Superior temporal gyrus (tissue), 1 donor: ENCODE data around the gene INTS13.
A peak's percentile ranks its signal among the peaks of the same experiment; 100 is the strongest.
"Not testable (repeated sequence)": the region's sequence is repeated elsewhere in the genome, so short reads cannot be mapped to it uniquely, and the experiment has no call there.

Source experiments
- DNase-seq: peaks from one replicate; pipeline ENCODE4 v3.0.0-alpha.2; 2016; ENCODE audit errors: extremely low spot score

The INTS13 gene

GRCh38 chr12:26937863-26938700 lies at the start of gene INTS13, which contains the start of gene FGFR1OP2:
INTS13 (minus strand) TSS chr12:26937981; CDS start chr12:26936803, 1,178 bp downstream.
FGFR1OP2 (plus strand) TSS chr12:26938470; CDS start chr12:26954159, 15,689 bp downstream.
- peak; percentile 98 for DNase-seq

GRCh38 chr12:26982866-26983265 lies 45.1 kb upstream of the INTS13 start:
- DNase-seq = no peak

DNA sequence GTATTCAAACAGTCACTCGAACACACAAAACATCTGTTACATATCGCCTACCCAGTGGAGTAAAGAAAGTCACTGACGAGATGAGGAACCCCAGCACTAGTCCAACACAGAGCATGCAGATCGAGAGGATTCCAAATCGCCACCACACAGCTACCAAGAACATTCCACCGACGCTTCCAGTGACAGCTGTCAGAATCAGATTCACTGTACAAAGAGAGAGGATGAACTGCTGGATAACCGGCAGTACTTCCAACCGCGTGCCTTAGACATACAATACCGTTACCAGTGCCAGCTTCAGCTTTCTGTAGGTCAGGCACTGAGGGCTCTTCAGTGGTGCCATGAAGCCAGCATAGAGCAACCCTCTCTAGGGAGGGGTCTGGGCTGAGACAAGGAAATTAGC lies 42.0 kb upstream of the INTS13 start:
- no peak for DNase-seq

DNA sequence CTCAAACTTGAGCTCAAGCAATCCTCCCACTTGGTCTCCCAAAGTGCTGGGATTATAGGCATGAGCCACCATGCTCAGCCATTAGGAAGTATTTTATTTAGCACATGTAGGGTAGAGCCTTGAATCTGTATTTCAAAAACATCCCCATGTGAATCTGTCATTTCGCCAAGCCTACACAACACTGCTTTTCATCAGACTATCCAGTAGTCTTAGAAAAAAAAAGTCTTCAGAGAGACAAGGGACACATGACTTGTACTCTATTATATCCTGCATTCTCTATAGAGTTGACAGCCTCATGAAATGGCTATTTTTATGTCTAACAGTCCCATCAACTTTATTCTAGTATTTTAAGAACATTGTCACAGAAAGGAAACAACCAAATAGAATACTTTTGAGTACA lies 41.0 kb upstream of the INTS13 start:
- DNase-seq = no peak

GRCh38 chr12:26976687-26977086 lies 38.9 kb upstream of the INTS13 start:
- DNase-seq = no peak

DNA sequence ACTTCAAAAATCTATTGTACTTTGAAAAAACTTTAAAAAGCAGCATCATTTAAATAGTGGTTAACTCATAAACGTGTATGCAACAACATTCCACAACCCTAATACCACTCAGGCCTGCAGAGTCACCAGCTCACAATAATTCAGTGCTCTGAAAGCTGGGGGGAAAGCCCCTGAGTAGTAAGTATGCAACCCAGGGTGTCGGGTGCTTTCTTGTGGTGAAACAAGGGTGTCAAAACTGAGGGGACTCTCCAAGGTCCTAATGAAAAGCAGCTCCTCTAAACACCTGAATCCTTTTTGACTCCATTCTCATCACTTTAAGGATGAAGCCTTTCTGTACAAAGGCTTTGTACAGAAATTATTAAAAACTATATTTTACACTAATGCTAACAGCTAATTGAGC lies 34.2 kb upstream of the INTS13 start:
- no peak for DNase-seq

GRCh38 chr12:26970136-26970535 lies 32.4 kb upstream of the INTS13 start:
- no peak for DNase-seq

GRCh38 chr12:26966842-26967241 lies 29.1 kb upstream of the INTS13 start:
- no peak for DNase-seq

DNA sequence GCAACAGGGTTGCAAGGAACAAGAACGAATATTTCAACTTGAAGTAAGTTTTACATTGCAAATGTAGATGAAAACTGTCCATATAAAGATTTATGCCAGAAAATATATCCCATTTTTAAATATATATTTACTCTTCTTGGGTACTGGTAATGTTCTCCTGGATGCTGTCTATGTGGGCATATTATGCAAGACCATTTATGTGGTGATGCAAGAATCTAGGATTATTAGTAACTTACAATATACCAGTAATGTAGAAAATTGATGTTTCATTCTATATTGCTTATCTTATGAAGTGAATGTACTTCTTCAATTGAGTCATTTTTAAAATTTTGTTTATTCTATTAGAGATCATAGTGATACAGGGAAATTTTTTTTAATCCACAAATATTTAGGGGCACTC lies 25.6 kb upstream of the INTS13 start:
- no peak for DNase-seq

GRCh38 chr12:26961803-26962202 lies 24.0 kb upstream of the INTS13 start:
- no peak for DNase-seq

GRCh38 chr12:26961391-26961790 lies 23.6 kb upstream of the INTS13 start:
- not testable (repeated sequence) for DNase-seq

DNA sequence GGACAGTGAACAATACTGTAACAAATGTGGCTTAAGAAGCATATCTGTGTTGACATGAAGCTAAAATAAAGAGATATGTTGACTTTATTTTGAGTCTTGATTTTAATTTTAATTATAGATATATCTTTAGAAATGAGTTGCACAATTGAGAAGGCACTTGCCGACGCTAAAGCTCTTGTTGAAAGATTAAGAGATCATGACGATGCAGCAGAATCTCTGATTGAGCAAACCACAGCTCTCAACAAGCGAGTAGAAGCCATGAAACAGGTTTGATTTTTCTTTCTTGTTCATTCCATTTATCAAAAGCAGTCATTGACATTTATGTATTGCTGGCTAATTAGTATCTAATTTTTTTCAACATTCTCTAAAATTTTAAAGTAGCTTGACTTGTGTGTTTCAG lies 16.2 kb upstream of the INTS13 start:
- DNase-seq = no peak

GRCh38 chr12:26953447-26953846 lies 15.7 kb upstream of the INTS13 start:
- no peak for DNase-seq

DNA sequence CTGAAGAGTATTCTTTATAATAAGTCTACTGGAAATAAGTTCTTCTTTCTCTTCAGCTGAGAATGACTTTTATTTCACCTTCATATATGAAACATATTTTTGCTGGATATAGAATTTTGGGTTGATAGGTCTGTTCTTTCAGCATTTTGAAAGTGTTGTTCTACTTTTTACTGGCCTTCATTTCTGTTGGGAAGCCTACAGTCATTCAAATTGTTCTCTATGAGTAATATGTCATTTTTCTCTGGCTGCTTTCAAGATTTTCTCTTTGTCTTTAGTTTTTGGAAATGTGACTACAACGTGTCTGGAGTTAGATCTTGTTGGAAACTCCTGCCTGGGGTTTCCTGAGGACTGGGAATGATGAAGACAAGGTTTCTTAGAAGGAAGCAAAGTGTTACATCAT lies 10.5 kb upstream of the INTS13 start:
- no peak for DNase-seq

GRCh38 chr12:26941215-26941594 lies 3.4 kb upstream of the INTS13 start:
- DNase-seq = no peak

GRCh38 chr12:26940516-26941214 lies 2.9 kb upstream of the INTS13 start:
- no peak for DNase-seq

DNA sequence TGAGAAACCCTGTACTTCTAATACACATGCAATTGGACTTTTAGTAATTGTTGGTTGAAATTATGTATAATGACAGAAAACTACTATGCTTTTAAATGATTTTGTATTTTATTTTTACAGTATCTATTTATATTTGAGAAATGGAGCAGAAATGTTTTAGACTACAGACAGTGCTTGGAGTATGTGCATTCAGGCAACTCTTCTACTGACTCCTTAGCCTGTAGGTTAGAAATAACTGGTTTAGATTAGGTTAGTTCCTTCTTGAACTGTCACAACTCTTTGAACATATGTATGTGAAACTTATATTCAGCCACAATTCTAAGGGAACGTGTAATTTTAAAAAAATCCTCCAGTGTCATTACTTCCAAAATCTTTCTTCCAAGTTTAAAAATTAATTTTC lies 2.2 kb upstream of the INTS13 start:
- DNase-seq = peak; percentile 25

- no peak for DNase-seq
Measured at GRCh38 chr12:26939192-26939832, 1.5 kb upstream of the INTS13 start.

- peak; percentile 34 for DNase-seq
Measured at GRCh38 chr12:26938701-26939062, 901 bp upstream of the INTS13 start.

GRCh38 chr12:26937443-26937862 lies 328 bp downstream of the INTS13 start:
- DNase-seq = no peak

DNA sequence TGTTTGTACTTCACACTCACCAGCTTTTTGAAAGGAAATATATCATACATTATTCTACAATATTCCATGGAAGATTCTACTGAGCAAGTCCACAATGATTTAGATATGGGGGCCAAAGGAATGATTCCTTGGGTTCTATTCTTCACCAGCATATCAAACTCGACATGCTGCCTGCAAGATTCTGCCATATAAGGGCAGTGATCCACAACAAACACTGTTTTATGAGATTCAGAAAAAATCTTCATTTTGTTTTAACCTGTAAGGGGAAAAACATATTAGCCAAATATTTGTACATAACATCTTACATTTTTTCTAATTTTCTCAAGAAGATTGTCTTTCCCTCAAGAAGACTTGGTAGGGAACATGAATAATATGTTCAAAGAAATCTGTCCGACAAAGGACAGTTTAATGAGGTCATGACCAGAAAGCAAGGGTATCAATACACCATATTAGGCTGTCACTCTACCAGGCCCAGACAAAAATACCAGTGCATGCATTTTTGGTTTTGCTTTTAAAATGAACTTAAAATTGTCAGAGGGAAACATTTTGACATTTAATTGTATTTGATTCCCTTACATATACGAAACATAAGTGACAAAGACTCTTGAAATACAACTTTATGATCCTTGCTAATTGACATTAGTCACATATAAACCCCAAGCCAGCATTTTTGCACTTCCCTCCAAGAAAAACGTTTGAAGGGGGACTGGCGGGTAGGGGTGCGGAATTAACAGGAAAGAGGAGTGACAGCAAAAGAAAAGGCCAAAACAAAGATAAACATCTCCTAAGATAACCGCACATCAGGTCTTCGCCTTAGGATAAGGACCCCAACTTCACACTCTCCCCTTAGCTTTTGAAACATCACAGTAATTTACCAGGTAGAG lies 980 bp downstream of the INTS13 start:
- DNase-seq = no peak
